Posterior cingulate gyrus (tissue), 11 donors: ENCODE results near the gene ATXN1.

Source experiments
- DNase-seq, 10 donors: peaks; one replicate each; pipeline versions ENCODE4 v3.0.0 to v3.0.0-alpha.2; 2020 to 2021; ENCODE audit warnings: mixed read lengths in 3 of 10
- intact Hi-C: fragments of 100-400 bp; cut with DNase I; formaldehyde crosslinking; loops from one replicate; pipeline ENCODE4 v1.15.1; 2023

The ATXN1 gene

GRCh38 chr6:16438718-16439591 lies 322.3 kb downstream of the ATXN1 start:
- intact Hi-C loops: no loop called here
- DNase-seq: no peak

DNA sequence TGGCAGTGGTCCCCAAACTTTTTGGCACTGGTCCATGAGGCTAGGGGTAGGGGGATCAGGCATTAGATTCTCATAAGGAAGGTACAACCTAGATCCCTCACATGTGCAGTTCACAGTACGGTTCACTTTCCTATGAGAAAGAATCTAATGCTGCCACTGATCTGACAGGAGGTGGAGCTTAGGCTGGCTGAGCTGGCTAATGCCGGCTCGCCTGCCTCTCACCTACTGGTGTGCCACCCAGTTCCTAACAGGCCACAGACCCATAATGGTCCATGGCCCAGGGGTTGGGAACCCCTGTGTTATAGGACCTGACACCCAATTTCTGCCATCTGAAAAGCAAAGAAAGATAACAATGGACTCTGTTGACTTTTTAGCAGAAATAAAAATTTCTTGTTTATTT lies 323.3 kb downstream of the ATXN1 start:
- intact Hi-C loops: no loop called here
- no peak for DNase-seq

- intact Hi-C loops: no loop called here
- DNase-seq: no peak
Measured at GRCh38 chr6:16437095-16437494, 324.2 kb downstream of the ATXN1 start.

DNA sequence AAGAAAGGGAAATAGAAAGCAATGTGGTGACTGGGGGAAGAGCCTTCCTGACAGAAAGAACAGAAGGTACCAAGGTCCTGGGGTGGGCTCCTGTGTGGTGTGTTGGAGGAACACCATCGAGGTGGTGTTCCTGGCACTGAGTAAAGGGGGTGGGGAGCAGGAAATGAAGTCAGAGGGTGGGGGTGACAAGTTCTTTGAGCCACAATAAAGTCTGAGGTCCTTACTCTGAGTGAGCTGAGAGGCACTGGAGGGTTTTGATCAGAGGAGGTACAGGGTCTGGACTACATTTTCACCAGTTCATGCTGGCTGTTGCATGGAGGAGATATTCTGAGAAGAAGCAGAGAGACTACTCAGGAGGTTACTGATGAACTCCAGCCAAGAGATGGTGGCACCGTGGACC lies 324.7 kb downstream of the ATXN1 start:
- intact Hi-C loops: no loop called here
- no peak for DNase-seq

GRCh38 chr6:16434885-16435284 lies 326.4 kb downstream of the ATXN1 start:
- intact Hi-C loops: no loop called here
- DNase-seq: no peak

- DNase-seq: no peak
- intact Hi-C loops: no loop called here
Measured at GRCh38 chr6:16433338-16433890, 327.8 kb downstream of the ATXN1 start.

GRCh38 chr6:16432075-16433032 lies 328.9 kb downstream of the ATXN1 start:
- peak in 1 of 10 donors; percentile 27 for DNase-seq
- intact Hi-C loops: no loop called here

- intact Hi-C loops: no loop called here
- no peak for DNase-seq
Measured at GRCh38 chr6:16431106-16431505, 330.2 kb downstream of the ATXN1 start.

GRCh38 chr6:16430391-16431089 lies 330.7 kb downstream of the ATXN1 start:
- DNase-seq: no peak

GRCh38 chr6:16429669-16430068 lies 331.6 kb downstream of the ATXN1 start:
- intact Hi-C loops: no loop called here
- DNase-seq: no peak

More at GRCh38 chr6:16430391-16431089, 330.7 kb downstream of the ATXN1 start:
- intact Hi-C loops: no loop called here

DNA sequence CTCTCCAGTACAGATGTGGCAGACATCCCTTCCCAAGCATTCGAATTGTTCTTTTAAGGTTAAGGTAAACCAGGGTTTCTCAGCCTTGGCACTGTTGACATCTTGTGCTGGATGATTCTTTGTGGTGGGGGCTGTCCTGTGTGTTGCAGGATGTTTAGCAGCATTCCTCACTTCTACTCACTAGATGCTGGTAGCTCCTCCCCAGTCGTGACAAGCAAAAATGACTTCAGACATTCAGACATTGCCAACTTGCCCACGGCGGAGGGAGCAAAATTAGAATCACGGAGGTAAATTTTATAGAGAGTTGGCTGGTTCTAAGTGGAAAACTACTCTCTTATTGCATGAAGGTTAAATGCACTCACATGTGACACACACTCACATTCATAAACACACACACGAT lies 334.1 kb downstream of the ATXN1 start:
- no peak for DNase-seq
- intact Hi-C loops: no loop called here

- peak in 1 of 10 donors; percentile 68 for DNase-seq
- intact Hi-C loops: no loop called here
Measured at GRCh38 chr6:16425881-16426615, 335.2 kb downstream of the ATXN1 start.

- no peak for DNase-seq
- intact Hi-C loops: no loop called here
Measured at GRCh38 chr6:16421462-16421960, 339.7 kb downstream of the ATXN1 start.

DNA sequence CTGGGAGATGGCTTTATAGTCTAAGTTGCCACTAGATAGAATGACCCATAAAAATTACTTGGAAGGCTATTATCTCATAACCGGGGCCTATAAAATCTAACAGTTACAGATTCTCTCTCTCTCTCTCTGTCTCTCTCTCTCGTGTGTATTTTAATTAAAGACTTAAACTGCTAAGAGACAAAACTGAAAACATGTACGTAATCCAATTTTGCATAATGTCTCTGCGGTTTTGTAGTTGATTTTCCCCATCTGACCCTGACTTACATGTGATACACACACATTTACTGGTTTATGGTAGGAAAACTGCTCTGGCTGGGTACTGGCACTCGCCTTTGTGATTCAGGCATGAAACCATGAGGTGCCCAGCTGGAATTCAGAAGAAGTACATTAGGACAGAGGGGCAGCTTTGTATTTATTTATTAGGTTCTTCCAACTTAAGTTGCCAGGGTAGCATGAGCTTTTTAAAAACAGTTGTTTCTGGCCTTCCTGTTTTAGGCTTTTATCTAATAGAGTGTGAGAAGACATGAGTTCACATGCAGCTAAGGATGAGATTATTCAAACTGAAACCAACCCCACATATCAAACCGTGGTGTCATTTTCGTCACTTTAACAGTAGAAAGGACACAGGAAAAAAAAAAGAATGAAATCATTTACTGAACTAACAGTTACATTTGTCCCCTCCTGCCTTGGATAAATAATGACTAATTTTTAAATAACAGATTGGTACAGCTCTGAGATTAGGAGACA lies 340.4 kb downstream of the ATXN1 start:
- intact Hi-C loops: no loop called here
- DNase-seq: no peak

DNA sequence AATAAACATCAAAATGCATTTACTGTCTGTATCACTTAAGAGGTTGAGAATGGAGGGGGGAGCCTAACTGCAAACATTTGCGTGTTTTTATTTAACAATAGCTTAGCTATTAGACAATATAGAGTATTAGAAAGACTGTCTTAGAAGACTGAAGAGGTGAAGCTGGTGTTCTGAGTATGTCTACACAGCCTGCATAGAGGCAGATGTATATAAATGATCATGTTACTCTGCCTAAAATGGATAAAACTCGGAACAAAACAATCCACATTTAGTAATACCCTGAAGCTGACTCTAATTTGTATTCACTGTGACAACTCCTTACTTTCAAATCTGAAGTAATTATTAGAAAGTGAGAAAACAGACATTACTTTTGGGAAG lies 340.9 kb downstream of the ATXN1 start:
- no peak for DNase-seq
- intact Hi-C loops: no loop called here

DNA sequence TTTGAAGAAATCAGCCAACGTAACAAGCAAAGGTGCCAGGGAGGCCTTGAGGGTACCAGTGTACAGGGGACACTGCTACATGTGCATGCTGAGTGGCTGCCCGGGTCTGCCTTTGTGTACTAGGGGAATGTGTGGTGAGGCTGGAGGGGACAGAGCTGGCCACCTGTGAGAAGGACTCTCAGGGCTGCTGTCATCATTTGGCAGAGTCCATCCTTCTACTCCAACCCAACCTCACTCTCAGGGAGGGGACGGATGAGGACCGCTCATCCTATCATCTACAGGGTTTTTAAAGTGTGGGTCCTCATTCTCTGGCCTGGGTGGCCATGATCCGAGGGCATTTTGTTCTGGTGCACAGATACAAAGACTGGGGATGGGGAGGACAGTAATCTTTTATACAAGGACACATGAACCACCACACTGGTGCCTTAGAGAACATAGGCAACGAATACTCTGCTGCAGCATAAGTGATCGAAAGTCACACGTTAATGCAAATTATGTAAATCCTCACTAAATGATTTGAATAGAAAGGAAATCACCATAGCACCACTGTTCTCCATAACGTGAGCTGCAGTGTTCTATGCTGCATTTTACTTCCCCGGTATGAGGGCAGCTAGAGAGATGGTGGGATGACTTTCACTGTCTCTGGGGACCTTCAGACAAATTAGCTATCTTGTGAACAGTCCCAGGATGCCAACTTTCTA lies 341.5 kb downstream of the ATXN1 start:
- intact Hi-C loops: loop anchor here (10.0 kb wide), 1 partner anchor 85 kb away; no protein-coding TSS in a partner anchor
- no peak for DNase-seq

GRCh38 chr6:16418151-16418550 lies 343.1 kb downstream of the ATXN1 start:
- intact Hi-C loops: loop anchor here (10.0 kb wide), 1 partner anchor 87 kb away; no protein-coding TSS in a partner anchor
- DNase-seq: no peak

DNA sequence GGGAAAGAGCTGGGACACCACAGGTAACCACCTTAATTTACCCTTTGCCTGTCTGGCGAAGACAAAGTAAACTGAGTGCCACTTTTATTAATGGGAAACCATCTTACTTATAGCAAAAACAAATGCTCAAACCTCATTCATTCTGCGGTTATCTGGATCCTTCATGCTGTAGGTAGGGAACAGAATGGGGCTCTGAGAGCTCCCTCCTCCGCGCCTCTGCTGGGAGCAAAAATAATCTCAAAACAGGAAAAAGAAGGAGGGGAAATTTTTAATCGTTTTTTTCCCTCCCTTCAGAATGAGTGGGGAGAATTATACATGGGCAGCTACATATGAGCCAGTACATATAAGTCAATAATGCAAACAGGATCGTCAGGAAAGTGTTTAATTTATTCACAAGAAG lies 345.6 kb downstream of the ATXN1 start:
- intact Hi-C loops: loop anchor here (10.0 kb wide), 1 partner anchor 89 kb away; no protein-coding TSS in a partner anchor

More for the DNA sequence above, 345.6 kb downstream of the ATXN1 start:
- DNase-seq: no peak
